ENCODE data around the gene ARAF. TPM values are rescaled to one million over a fixed set of nuclear protein-coding genes. Genes with fewer than 3 reads are reported as not detected.

The ARAF gene
- total RNA-seq, 1 experiment from 2014 or later = 60.0 TPM

DNA sequence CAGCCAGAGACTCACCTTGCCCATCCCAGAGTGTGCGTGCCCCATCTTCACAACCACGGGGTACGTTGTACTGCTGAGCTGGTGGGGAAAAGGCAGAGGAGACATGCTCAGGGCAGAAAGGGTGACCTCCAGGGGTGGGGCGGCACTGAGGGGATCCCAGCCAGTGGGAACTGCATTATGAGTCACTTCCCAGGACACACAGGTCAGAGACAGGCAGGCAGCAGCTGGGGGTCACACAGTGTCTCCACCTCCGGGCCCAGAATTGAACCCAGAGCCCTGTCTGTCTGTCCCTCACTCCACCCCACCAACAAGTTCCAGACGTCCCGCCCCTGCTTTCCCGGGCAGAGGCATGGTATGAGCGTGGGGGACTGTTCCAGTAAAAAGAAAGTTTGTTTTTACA lies 16.4 kb downstream of the ARAF start:
- H3K4me1 ChIP-seq (ENCODE audit: insufficient read depth, low read length, poor library complexity, severe bottlenecking) = no peaks in the 10 kb centered on the region
- H3K4me3 ChIP-seq (ENCODE audit: low read depth, low read length, poor library complexity, severe bottlenecking) = no peak overlapping the region
- no peaks in the 10 kb centered on the region for H3K9me3 ChIP-seq (ENCODE audit: low read depth, low read length, poor library complexity, severe bottlenecking)
- intact Hi-C loops (cut with micrococcal nuclease; ENCODE audit: unreplicated experiment) = no loop called here
- DNase-seq (ENCODE audit: low spot score) = no peak
- no peaks in the 10 kb centered on the region for H3K27me3 ChIP-seq (replicated peaks; ENCODE audit: insufficient read depth, low read depth, low read length, poor library complexity)
- BruUV-seq (replicated peaks) = no TSS peak
- TF ChIP-seq, protein P1, sequence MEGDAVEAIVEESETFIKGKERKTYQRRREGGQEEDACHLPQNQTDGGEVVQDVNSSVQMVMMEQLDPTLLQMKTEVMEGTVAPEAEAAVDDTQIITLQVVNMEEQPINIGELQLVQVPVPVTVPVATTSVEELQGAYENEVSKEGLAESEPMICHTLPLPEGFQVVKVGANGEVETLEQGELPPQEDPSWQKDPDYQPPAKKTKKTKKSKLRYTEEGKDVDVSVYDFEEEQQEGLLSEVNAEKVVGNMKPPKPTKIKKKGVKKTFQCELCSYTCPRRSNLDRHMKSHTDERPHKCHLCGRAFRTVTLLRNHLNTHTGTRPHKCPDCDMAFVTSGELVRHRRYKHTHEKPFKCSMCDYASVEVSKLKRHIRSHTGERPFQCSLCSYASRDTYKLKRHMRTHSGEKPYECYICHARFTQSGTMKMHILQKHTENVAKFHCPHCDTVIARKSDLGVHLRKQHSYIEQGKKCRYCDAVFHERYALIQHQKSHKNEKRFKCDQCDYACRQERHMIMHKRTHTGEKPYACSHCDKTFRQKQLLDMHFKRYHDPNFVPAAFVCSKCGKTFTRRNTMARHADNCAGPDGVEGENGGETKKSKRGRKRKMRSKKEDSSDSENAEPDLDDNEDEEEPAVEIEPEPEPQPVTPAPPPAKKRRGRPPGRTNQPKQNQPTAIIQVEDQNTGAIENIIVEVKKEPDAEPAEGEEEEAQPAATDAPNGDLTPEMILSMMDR (conservative IDR thresholded peaks at IDR 0.05; ENCODE audit: low read depth, low read length) = no peak
- no peak for TF ChIP-seq EZH2 (IDR thresholded peaks at IDR 0.05; ENCODE audit: borderline replicate concordance, low read depth, low read length, poor library complexity, severe bottlenecking)
- H3K27ac ChIP-seq (ENCODE audit: low read depth, low read length, poor library complexity, severe bottlenecking) = no peak overlapping the region
- ChIA-PET CTCF (no interaction called here), POLR2A (ENCODE audit: low non-redundant PET) (no interaction called here)
- no peaks in the 10 kb centered on the region for H3K36me3 ChIP-seq (ENCODE audit: insufficient read depth, low read length, poor library complexity, severe bottlenecking)

DNA sequence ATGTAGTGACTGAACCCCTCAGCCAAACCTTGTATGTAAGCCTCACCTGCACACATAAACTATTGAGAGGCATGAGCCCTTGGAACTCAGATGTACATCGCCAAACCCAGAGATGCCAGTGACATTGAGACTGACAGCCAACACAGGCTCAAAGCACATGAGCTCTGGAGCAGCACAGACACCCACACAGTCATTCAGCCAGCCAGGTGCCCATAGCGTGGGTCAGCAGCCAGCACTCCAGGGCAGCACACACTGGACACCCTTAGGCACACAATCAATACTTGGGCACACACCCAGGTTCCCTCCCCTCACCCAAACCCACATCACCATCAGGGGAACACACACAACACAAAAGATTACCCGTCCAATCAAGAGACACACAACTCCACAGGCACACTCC lies 16.9 kb downstream of the ARAF start:
- TF ChIP-seq, protein P1 (conservative IDR thresholded peaks at IDR 0.05; ENCODE audit: low read depth, low read length) = no peak
- TF ChIP-seq EZH2 (IDR thresholded peaks at IDR 0.05; ENCODE audit: borderline replicate concordance, low read depth, low read length, poor library complexity, severe bottlenecking) = no peak
- DNase-seq (ENCODE audit: low spot score) = no peak
- POLR2A ChIA-PET (ENCODE audit: low non-redundant PET) = no interaction called here
- Histone ChIP-seq H3K36me3 (ENCODE audit: insufficient read depth, low read length, poor library complexity, severe bottlenecking) (no peaks in the 10 kb centered on the region), H3K4me3 (ENCODE audit: low read depth, low read length, poor library complexity, severe bottlenecking) (no peak overlapping the region), H3K27ac (ENCODE audit: low read depth, low read length, poor library complexity, severe bottlenecking) (no peak overlapping the region), H3K4me1 (ENCODE audit: insufficient read depth, low read length, poor library complexity, severe bottlenecking) (no peaks in the 10 kb centered on the region), H3K9me3 (ENCODE audit: low read depth, low read length, poor library complexity, severe bottlenecking) (no peaks in the 10 kb centered on the region), H3K27me3 (replicated peaks; ENCODE audit: insufficient read depth, low read depth, low read length, poor library complexity) (no peaks in the 10 kb centered on the region)
- CTCF ChIA-PET = no interaction called here
- no TSS peak for BruUV-seq (replicated peaks)
- intact Hi-C loops (cut with micrococcal nuclease; ENCODE audit: unreplicated experiment) = no loop called here

DNA sequence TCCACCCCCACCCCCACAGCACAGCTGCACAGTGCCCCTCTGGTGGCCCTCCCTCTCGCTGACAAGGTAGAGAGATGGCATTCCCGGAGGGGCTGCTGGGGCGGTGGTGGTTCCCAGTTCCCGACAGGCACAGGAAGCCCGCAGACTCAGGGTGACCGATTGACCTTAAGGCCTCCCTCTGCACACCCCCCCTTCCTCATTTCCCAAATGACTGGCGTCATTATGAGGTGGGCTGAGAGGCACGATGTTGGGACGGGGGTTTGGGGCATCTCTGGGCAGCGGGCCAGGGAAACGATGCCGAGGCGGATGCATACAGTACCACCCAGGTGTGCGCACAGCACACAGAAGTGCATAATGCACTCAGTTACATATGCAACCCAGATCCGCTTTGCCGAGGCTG lies 17.7 kb downstream of the ARAF start:
- no TSS peak for BruUV-seq (replicated peaks)
- H3K36me3 ChIP-seq (ENCODE audit: insufficient read depth, low read length, poor library complexity, severe bottlenecking) = no peaks in the 10 kb centered on the region
- POLR2A ChIA-PET (ENCODE audit: low non-redundant PET) = no interaction called here

More for the DNA sequence above, 17.7 kb downstream of the ARAF start:
- no peaks in the 10 kb centered on the region for H3K9me3 ChIP-seq (ENCODE audit: low read depth, low read length, poor library complexity, severe bottlenecking)
- H3K4me1 ChIP-seq (ENCODE audit: insufficient read depth, low read length, poor library complexity, severe bottlenecking) = no peaks in the 10 kb centered on the region
- intact Hi-C loops (cut with micrococcal nuclease; ENCODE audit: unreplicated experiment) = no loop called here
- no peak for DNase-seq (ENCODE audit: low spot score)
- no peak overlapping the region for H3K4me3 ChIP-seq (ENCODE audit: low read depth, low read length, poor library complexity, severe bottlenecking)
- H3K27ac ChIP-seq (ENCODE audit: low read depth, low read length, poor library complexity, severe bottlenecking) = no peak overlapping the region
- TF ChIP-seq, protein P1 (conservative IDR thresholded peaks at IDR 0.05; ENCODE audit: low read depth, low read length) = no peak
- TF ChIP-seq EZH2 (IDR thresholded peaks at IDR 0.05; ENCODE audit: borderline replicate concordance, low read depth, low read length, poor library complexity, severe bottlenecking) = no peak
- CTCF ChIA-PET = no interaction called here
- H3K27me3 ChIP-seq (replicated peaks; ENCODE audit: insufficient read depth, low read depth, low read length, poor library complexity) = no peaks in the 10 kb centered on the region
